ENCODE results near the gene TOP3B. TPM values are rescaled to one million over a fixed set of nuclear protein-coding genes. Genes with fewer than 3 reads are reported as not detected.

The TOP3B gene
- total RNA-seq (2014; rRNA removed; shearing (Covaris generic)) (53.5 and 77.7 TPM in 2 replicates), polyA plus RNA-seq (2016; fragmentation: Nextera tagmentation; extraction: Ambion mirVana) (32.7 and 35.7 TPM in 2 replicates)
- long read RNA-seq, transcript TOP3B-201 (18 exons, 2,863 nt) = major isoform, 10 of 19 reads
- long read RNA-seq, partial matches to known transcripts = 2 of 19 reads
- long read RNA-seq, other reads (novel, unspliced or antisense) = 7 of 19 reads

GRCh38 chr22:21982338-21982965, at the start of gene TOP3B:
TOP3B (minus strand) TSS chr22:21982787; CDS start chr22:21975709, 7,078 bp downstream.
- peaks cover 23% of the 10 kb centered on the region for H3K27me3 Mint-ChIP-seq (ENCODE audit: insufficient read depth, low read depth, poor library complexity)
- H3K4me1 Mint-ChIP-seq = peaks cover 6% of the 10 kb centered on the region
- TF ChIP-seq ETS1 (IDR thresholded peaks at IDR 0.05) (peak; percentile 68), NANOG (IDR thresholded peaks at IDR 0.05; ENCODE audit: borderline replicate concordance) (no peak), CTCF (conservative IDR thresholded peaks at IDR 0.05; ENCODE audit: low read depth in 2 of 2) (no peak), REST (IDR thresholded peaks at IDR 0.05; ENCODE audit: unreplicated experiment) (peak; percentile 14), CREB1 (CRISPR knock-in tag; IDR thresholded peaks at IDR 0.05; ENCODE audit: low read depth) (peak; percentile 48; the same call in 1 of the 2 replicates), EZH2phosphoT487 (IDR thresholded peaks at IDR 0.05; ENCODE audit: unreplicated experiment) (no peak), POLR2AphosphoS5 (IDR thresholded peaks at IDR 0.05; ENCODE audit: low read depth) (peak; percentile 87), STAT1 (IDR thresholded peaks at IDR 0.05; ENCODE audit: unreplicated experiment) (no peak)
- Histone ChIP-seq H3K79me2 (replicated peaks; ENCODE audit: insufficient read depth) (peaks cover 20% of the 10 kb centered on the region), H3K9me2 (ENCODE audit: insufficient read depth) (no peaks in the 10 kb centered on the region), H3K36me3 (ENCODE audit: insufficient read depth) (no peaks in the 10 kb centered on the region), H3K27me3 (ENCODE audit: insufficient read depth) (peaks cover 39% of the 10 kb centered on the region), H4K20me1 (replicated peaks; ENCODE audit: insufficient read depth) (peaks cover 17% of the 10 kb centered on the region), H3K27ac (ENCODE audit: low read depth) (no peak within 1 kb of the TSS), H3F3A (replicated peaks; ENCODE audit: low read depth) (no peaks in the 10 kb centered on the region; the same call in 1 of the 2 replicates), H3K4me2 (peak within 1 kb of the TSS; percentile 98), H3K4me1 (ENCODE audit: insufficient read depth) (peaks cover 3% of the 10 kb centered on the region; the same call in 1 of the 2 replicates), H3K4me3 (peak within 1 kb of the TSS; percentile 99), H2AFZ (peak within 1 kb of the TSS; percentile 97)
- H3K4me3 Mint-ChIP-seq = peak within 1 kb of the TSS; percentile 93
- H3K36me3 Mint-ChIP-seq (ENCODE audit: low read depth) = no peaks in the 10 kb centered on the region; the same call in 2 of the 3 replicates
- ATAC-seq = peak; percentile 91
- DNase-seq (ENCODE audit: low spot score) = peak; percentile 88
- H3K27ac Mint-ChIP-seq = peak within 1 kb of the TSS; percentile 36; the same call in 1 of the 2 replicates
- no peaks in the 10 kb centered on the region for H3K9me3 Mint-ChIP-seq

All from GM23338 (cell line).